ENCODE data around the gene GLT1D1. TPM values are rescaled to one million over a fixed set of nuclear protein-coding genes. Genes with fewer than 3 reads are reported as not detected.
A peak's percentile ranks its signal among the peaks of the same experiment; 100 is the strongest.

GLT1D1 gene
- total RNA-seq, 4 donors from 2014 or later, result not detected

DNA sequence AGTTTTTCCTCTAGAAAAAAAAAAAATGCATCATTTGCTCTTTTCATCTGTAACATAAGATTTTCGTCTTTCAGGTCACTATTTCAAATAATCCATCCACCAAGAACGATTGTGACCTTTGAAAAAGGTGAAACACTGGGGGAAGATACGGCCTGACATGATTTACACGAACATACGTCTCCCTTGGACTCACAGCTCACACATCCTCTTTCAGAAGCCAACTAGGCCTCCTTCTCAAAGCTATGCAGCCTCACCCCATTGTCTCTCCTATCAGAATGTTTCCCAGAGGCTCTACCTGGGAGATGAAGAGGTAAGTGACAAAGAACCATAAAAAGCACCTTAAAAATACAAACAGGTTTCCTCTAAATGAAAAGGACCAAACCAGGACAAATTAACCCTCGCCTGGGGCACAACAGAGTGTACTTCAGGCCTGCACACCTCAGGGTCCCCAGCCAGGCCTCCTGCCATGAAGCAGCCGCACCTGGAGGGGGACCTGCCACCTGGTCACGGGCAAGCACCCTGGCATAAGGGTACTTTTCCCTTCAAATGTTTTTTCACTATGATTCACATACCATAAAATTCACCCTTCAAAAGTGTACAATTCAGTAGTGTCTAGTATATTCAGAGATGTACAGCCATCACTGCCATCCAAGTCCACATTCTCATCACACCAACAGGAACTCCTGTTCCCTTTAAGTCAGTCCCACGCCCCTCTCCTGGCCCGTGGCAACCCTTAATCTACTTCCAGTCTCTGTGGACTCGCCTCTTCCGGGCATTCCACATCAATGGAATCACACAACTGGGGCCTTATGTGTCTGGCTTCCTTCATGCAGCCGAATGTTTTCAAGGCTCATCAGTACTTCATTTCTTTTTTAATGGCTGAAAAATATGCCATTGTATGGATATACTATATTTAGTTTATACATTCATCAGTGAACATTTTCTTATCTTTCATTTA lies 34.9 kb upstream of the GLT1D1 start:
- TF ChIP-seq CTCF (IDR thresholded peaks at IDR 0.05) (no peak), POLR2A (IDR thresholded peaks at IDR 0.05) (no peak)
- H3K4me1 ChIP-seq, result peaks cover 0 to 23% (median 11%) of the 10 kb centered on the region in 4 donors
- no peaks in the 10 kb centered on the region for H3K27me3 ChIP-seq
- H3K36me3 ChIP-seq, result peaks cover 0 to 9% (median 0%) of the 10 kb centered on the region in 3 donors
- H3K9me3 ChIP-seq, result no peaks in the 10 kb centered on the region
- peak overlapping the region in 3 of 4 donors; percentile 20 to 67 (median 32) for H3K27ac ChIP-seq
- no peak overlapping the region for H3K4me3 ChIP-seq
- DNase-seq, result no peak

DNA sequence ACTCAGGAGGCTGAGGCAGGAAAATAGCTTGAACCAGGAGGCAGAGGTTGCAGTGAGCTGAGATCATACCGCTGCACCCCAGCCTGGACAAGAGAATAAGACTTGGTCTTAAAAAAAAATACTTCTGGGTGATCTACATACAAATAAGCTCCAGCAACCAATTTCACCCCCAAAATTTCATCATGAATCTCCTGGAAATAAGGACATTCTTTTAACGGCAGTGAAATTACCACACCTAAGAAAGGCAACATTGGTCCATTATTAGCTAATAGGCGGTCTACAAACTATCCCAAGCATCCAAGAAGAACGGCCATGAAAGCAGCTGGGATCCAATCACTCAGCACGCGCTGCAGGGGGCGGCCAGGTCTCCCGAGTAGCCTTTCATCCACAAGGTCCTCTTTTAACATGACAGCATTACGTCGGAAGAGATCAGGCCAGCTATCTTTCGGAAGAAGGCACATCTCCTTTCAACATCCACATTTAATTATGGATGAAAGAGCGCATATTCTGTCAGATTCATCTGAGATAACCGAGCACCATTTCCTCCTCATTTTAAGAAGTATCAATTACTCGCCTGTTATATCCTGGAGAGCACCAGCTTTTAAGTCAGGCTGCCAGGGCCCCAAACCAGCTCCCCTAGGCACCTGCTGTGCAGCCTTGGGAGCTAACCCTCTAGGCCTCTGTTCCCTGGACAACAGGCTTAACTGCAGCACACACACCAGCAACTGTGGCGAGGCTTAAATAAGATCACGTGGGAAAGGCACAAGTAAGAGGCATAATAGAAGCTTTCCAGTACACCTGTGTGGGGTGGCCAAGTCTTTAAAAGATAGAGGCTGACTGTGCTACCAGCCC lies 33.8 kb upstream of the GLT1D1 start:
- Histone ChIP-seq H3K4me3 (no peak overlapping the region), H3K4me1 (peaks cover 0 to 23% (median 13%) of the 10 kb centered on the region in 4 donors), H3K9me3 (no peaks in the 10 kb centered on the region), H3K27me3 (no peaks in the 10 kb centered on the region), H3K27ac (peak overlapping the region in 1 of 4 donors; percentile 92), H3K36me3 (peaks cover 0 to 3% (median 0%) of the 10 kb centered on the region in 3 donors)
- DNase-seq, result no peak
- no peak for TF ChIP-seq CTCF (IDR thresholded peaks at IDR 0.05)
- TF ChIP-seq POLR2A (IDR thresholded peaks at IDR 0.05), result no peak

- no peaks in the 10 kb centered on the region for H3K27me3 ChIP-seq
- TF ChIP-seq POLR2A (IDR thresholded peaks at IDR 0.05) (no peak), CTCF (IDR thresholded peaks at IDR 0.05) (no peak)
- H3K27ac ChIP-seq, result peak overlapping the region in 2 of 4 donors; percentile 45 to 92
These were observed 33.0 kb upstream of the GLT1D1 start for GRCh38 chr12:128820253-128820652.

DNA sequence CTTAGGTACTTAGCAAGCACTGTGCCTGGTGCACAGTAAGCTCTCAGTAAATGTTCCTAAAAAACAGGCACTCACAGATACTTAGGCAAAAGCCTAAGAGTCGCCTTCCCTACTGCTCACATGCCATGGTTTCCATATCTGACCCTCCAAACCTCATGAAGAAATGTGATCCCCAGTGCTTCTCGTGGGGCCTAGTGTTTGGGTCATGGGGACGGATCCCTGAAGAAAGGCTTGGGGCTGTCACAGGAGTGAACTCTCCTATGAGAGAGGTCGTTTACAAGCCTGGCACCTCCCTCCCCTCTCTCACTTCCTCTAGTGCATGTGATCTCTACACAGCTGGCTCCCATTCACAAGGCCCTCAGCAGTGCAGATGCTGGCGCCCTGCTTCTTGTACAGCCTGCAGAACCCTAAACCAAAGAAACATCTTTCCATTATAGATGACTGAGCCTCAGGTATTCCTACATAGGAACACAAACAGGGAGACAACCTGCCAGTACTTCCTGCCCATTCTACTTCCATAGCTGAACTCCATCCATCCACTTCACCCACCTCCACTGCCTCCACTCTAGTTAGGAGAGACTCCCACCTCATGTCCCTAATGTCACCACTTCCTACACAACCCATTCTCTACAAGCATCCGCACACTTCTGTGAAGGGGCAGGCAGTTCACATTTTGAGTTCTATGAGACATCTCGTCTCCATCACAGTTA lies 32.4 kb upstream of the GLT1D1 start:
- DNase-seq, result peak in 2 of 3 donors; percentile 88
- Histone ChIP-seq H3K27me3 (no peaks in the 10 kb centered on the region), H3K4me1 (peaks cover 0 to 27% (median 13%) of the 10 kb centered on the region in 4 donors), H3K36me3 (no peaks in the 10 kb centered on the region), H3K9me3 (no peaks in the 10 kb centered on the region), H3K27ac (peak overlapping the region in 2 of 4 donors; percentile 45 to 92), H3K4me3 (no peak overlapping the region)
- no peak for TF ChIP-seq POLR2A (IDR thresholded peaks at IDR 0.05)
- no peak for TF ChIP-seq CTCF (IDR thresholded peaks at IDR 0.05)

More at GRCh38 chr12:128820253-128820652, 33.0 kb upstream of the GLT1D1 start:
- peaks cover 0 to 27% (median 13%) of the 10 kb centered on the region in 4 donors for H3K4me1 ChIP-seq
- H3K4me3 ChIP-seq, result no peak overlapping the region
- H3K36me3 ChIP-seq, result no peaks in the 10 kb centered on the region
- DNase-seq, result no peak
- H3K9me3 ChIP-seq, result no peaks in the 10 kb centered on the region

Measured in Peyer's patch (tissue), 4 donors.